Spleen (tissue), 7 donors: Measurements from ENCODE around the gene HMCN2.

Experiments
- CTCF ChIP-seq, 11 experiments: fragments of 200-600 bp in 7 of 11; fragments of 450-650 bp in 4 of 11; sonication (generic) in 4 of 11; IDR thresholded peaks in 8 of 11; conservative IDR thresholded peaks in 3 of 11; 1 replicate in 7 of 11; 2 replicates in 4 of 11; pipeline versions ENCODE4 v1.4.0 to v1.8.0; 2016 to 2021; ENCODE audit warnings: antibody characterized with exemption in 11 of 11, inconsistent platforms in 4 of 11, mild to moderate bottlenecking in 1 of 11
- POLR2A ChIP-seq, 3 donors: fragments of 450-650 bp; IDR thresholded peaks; one replicate each; pipeline ENCODE4 v1.5.1; 2017; ENCODE audit warnings: antibody characterized with exemption in 3 of 3, mild to moderate bottlenecking in 1 of 3
- POLR2AphosphoS5 ChIP-seq, 3 donors: sonication (generic); formaldehyde crosslinking; IDR thresholded peaks; one replicate each; pipeline ENCODE4 v1.5.1; 2017; ENCODE audit warnings: antibody characterized with exemption in 3 of 3
- donor health status: DM: no; HTN: no; CAD: no; lungs with moderate emphysema.
- donor health status: DM: no; HTN: no; CAD: no.
- donor health status: DM: no; HTN: no; CAD: no.

DNA sequence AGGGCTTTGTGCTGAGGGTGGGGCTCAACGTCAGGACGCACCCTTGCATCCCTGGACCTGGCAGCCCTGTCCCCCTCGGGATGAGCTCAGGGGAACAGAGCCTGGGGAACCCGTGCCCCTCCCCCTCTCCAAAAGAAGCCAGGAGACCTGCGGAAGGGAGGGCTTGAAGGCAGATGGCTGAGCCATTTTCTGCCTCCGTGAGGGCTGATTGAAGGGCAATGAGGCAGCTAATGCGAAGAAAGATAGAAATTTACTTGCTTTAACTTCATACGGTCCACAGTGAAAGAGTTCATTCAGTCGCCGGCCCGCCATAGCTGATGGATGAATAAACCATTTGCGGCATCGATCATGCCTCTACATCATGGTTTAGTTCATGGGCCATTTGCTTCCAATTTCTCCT, 208.0 kb downstream of the HMCN2 start:
- TF ChIP-seq CTCF (IDR thresholded peaks at IDR 0.05 in 8 of 11, conservative IDR thresholded peaks at IDR 0.05 in 3 of 11) (no peak), POLR2A (IDR thresholded peaks at IDR 0.05) (no peak), POLR2AphosphoS5 (IDR thresholded peaks at IDR 0.05) (no peak)
